H1 (cell line): ENCODE measurements around the gene WDR12. TPM values are rescaled to one million over a fixed set of nuclear protein-coding genes. Genes with fewer than 3 reads are reported as not detected.

ENCODE experiments used
- CTCF ChIA-PET: fragments of 300-600 bp; sonication (Branson Sonifier 250); formaldehyde crosslinking; loops from one replicate; lab custom pipeline; 2021; ENCODE audit not compliant: partially characterized antibody; lab: Charles Lee
- POLR2A ChIA-PET: fragments of 300-600 bp; sonication (Branson Sonifier 250); formaldehyde crosslinking; loops from one replicate; lab custom pipeline; 2021; ENCODE audit warnings: inconsistent platforms; ENCODE audit not compliant: partially characterized antibody; lab: Charles Lee
- DNase-seq, 2 experiments: peaks; one replicate each; pipeline versions ENCODE4 v3.0.0 to v3.0.0-alpha.2; 2010 to 2022; ENCODE audit warnings: low spot score in 2 of 2, low read depth in 1 of 2, mixed read lengths in 1 of 2
- FAIRE-seq: peaks from 2 replicates; lab custom pipeline; 2011; peaks lifted over from hg19 to GRCh38; lab: Jason Lieb, UNC
- H2AFZ ChIP-seq: 2 replicates; pipeline ENCODE4 v1.8.1; 2012; ENCODE audit warnings: low read length, inconsistent platforms
- H2AK5ac ChIP-seq: 2 replicates; pipeline ENCODE4 v1.6.1; 2013; ENCODE audit warnings: low read depth, low read length
- H2BK120ac ChIP-seq: replicated peaks from 2 replicates; pipeline ENCODE3; 2013; ENCODE audit warnings: low read depth, low read length, inconsistent platforms
- H2BK12ac ChIP-seq: 2 replicates; pipeline ENCODE4 v1.6.1; 2013; ENCODE audit warnings: low read depth, low read length
- H2BK15ac ChIP-seq: 2 replicates; pipeline ENCODE4 v1.6.1; 2013; ENCODE audit warnings: low read length
- H2BK20ac ChIP-seq: 2 replicates; pipeline ENCODE4 v1.6.1; 2013; ENCODE audit warnings: low read length
- H2BK5ac ChIP-seq: 2 replicates; pipeline ENCODE4 v1.6.1; 2013; ENCODE audit warnings: low read depth, low read length
- H3K14ac ChIP-seq: 2 replicates; pipeline ENCODE4 v1.6.1; 2013; ENCODE audit warnings: inconsistent platforms; ENCODE audit not compliant: insufficient read length
- H3K18ac ChIP-seq: 2 replicates; pipeline ENCODE4 v1.6.1; 2013; ENCODE audit warnings: low read length; ENCODE audit errors: extremely low read depth
- H3K23ac ChIP-seq: 2 replicates; pipeline ENCODE4 v1.6.1; 2013; ENCODE audit warnings: inconsistent platforms; ENCODE audit not compliant: insufficient read length
- H3K23me2 ChIP-seq: 2 replicates; pipeline ENCODE4 v1.6.1; 2013; ENCODE audit warnings: low read depth, low read length
- H3K27ac ChIP-seq: 2 replicates; pipeline ENCODE4 v1.6.1; 2011; ENCODE audit warnings: low read depth, low read length, inconsistent platforms
- H3K27me3 ChIP-seq, 4 experiments: replicated peaks in 1 of 4; 1 replicate in 1 of 4; 2 replicates in 3 of 4; pipeline versions ENCODE4 v1.6.1 to v1.8.1; 2011 to 2013; ENCODE audit warnings: low read length in 3 of 4, mild to moderate bottlenecking in 3 of 4, inconsistent platforms in 2 of 4, mixed read lengths in 2 of 4, moderate library complexity in 1 of 4; ENCODE audit not compliant: control insufficient read depth in 3 of 4, insufficient read depth in 3 of 4; ENCODE audit errors: extremely low read depth in 1 of 4
- H3K36me3 ChIP-seq, 4 experiments: 2 replicates each; pipeline versions ENCODE4 v1.6.1 to v1.8.1; 2011 to 2013; ENCODE audit warnings: mild to moderate bottlenecking in 4 of 4, low read length in 3 of 4, moderate library complexity in 2 of 4, control low read depth in 1 of 4, inconsistent platforms in 1 of 4; ENCODE audit not compliant: insufficient read depth in 4 of 4, control insufficient read depth in 2 of 4
- H3K4ac ChIP-seq: replicated peaks from 2 replicates; pipeline ENCODE3; 2013; ENCODE audit warnings: low read length, low read depth, mixed read lengths, inconsistent platforms; ENCODE audit not compliant: insufficient read length
- H3K4me1 ChIP-seq, 4 experiments: replicated peaks in 1 of 4; 1 replicate in 1 of 4; 2 replicates in 3 of 4; pipeline versions ENCODE4 v1.6.1 to v1.8.1; 2011 to 2013; ENCODE audit warnings: low read length in 3 of 4, inconsistent platforms in 2 of 4, mixed read lengths in 1 of 4; ENCODE audit not compliant: insufficient read depth in 4 of 4, control insufficient read depth in 3 of 4
- H3K4me2 ChIP-seq, 2 experiments: 2 replicates each; pipeline versions ENCODE4 v1.6.1 to v1.8.1; 2011 to 2013; ENCODE audit warnings: low read depth in 2 of 2, low read length in 2 of 2, control low read depth in 1 of 2, inconsistent platforms in 1 of 2, mild to moderate bottlenecking in 1 of 2; ENCODE audit not compliant: insufficient read depth in 1 of 2
- H3K4me3 ChIP-seq, 4 experiments: fragments of 200-600, 300-600 bp in 1 of 4; sonication (generic), shearing (Covaris generic), sonication (Bioruptor Twin) in 1 of 4; 2 replicates each; pipeline versions ENCODE4 v1.5.1 to v1.8.1; 2011 to 2016; ENCODE audit warnings: low read length in 4 of 4, low read depth in 3 of 4, control low read depth in 2 of 4, inconsistent platforms in 2 of 4, mild to moderate bottlenecking in 2 of 4, mixed read lengths in 1 of 4, moderate library complexity in 1 of 4; ENCODE audit not compliant: insufficient read depth in 2 of 4; ENCODE audit errors: extremely low read depth in 1 of 4
- H3K56ac ChIP-seq: replicated peaks from 2 replicates; pipeline ENCODE3; 2013; ENCODE audit warnings: low read depth, mild to moderate bottlenecking, mixed read lengths, low read length, inconsistent platforms; ENCODE audit not compliant: insufficient read length
- H3K79me1 ChIP-seq: 2 replicates; pipeline ENCODE4 v1.6.1; 2013; ENCODE audit warnings: low read depth, low read length, control low read depth
- H3K79me2 ChIP-seq, 2 experiments: 2 replicates each; pipeline versions ENCODE4 v1.6.1 to v1.8.1; 2012 to 2013; ENCODE audit warnings: low read length in 2 of 2, mild to moderate bottlenecking in 2 of 2, inconsistent platforms in 1 of 2; ENCODE audit not compliant: insufficient read depth in 2 of 2, control insufficient read depth in 1 of 2
- H3K9ac ChIP-seq, 4 experiments: replicated peaks in 1 of 4; 1 replicate in 1 of 4; 2 replicates in 3 of 4; pipeline versions ENCODE4 v1.6.1 to v1.8.1; 2011 to 2013; ENCODE audit warnings: low read depth in 3 of 4, low read length in 3 of 4, control low read depth in 2 of 4, mild to moderate bottlenecking in 2 of 4, moderate library complexity in 2 of 4, inconsistent platforms in 1 of 4; ENCODE audit errors: extremely low read depth in 1 of 4
- H3K9me3 ChIP-seq, 2 experiments: 2 replicates each; pipeline versions ENCODE4 v1.6.1 to v1.8.1; 2012 to 2013; ENCODE audit warnings: mild to moderate bottlenecking in 2 of 2, moderate library complexity in 2 of 2, control low read depth in 1 of 2, inconsistent platforms in 1 of 2, low read depth in 1 of 2, low read length in 1 of 2, mixed read lengths in 1 of 2; ENCODE audit not compliant: insufficient read depth in 2 of 2
- H4K20me1 ChIP-seq, 2 experiments: replicated peaks in 1 of 2; 2 replicates each; pipeline versions ENCODE3 to v1.8.1; 2011 to 2013; ENCODE audit warnings: inconsistent platforms in 2 of 2, low read length in 2 of 2, mild to moderate bottlenecking in 1 of 2; ENCODE audit not compliant: insufficient read depth in 2 of 2, control insufficient read depth in 1 of 2
- H4K5ac ChIP-seq: 2 replicates; pipeline ENCODE4 v1.6.1; 2013; ENCODE audit warnings: low read length, low read depth, mixed read lengths, inconsistent platforms; ENCODE audit not compliant: insufficient read length
- H4K8ac ChIP-seq: 2 replicates; pipeline ENCODE4 v1.8.0; 2013; ENCODE audit warnings: mild to moderate bottlenecking, moderate library complexity, low read length, inconsistent platforms; ENCODE audit not compliant: insufficient read depth; ENCODE audit errors: extremely low read depth
- H4K91ac ChIP-seq: replicated peaks from 2 replicates; pipeline ENCODE3; 2013; ENCODE audit warnings: low read length, mixed read lengths, inconsistent platforms; ENCODE audit not compliant: insufficient read length
- CHD1 ChIP-seq: IDR thresholded peaks from 2 replicates; pipeline ENCODE4 v1.6.1; 2012; ENCODE audit warnings: low read depth, low read length, improper control_type of control experiment
- CREB1 ChIP-seq: IDR thresholded peaks from 2 replicates; pipeline ENCODE4 v1.6.1; 2012; ENCODE audit warnings: inconsistent platforms
- E2F6 ChIP-seq: IDR thresholded peaks from 2 replicates; pipeline ENCODE4 v1.6.1; 2012; ENCODE audit warnings: inconsistent platforms
- MAX ChIP-seq: IDR thresholded peaks from 2 replicates; pipeline ENCODE4 v1.6.1; 2012; ENCODE audit warnings: inconsistent platforms
- RBBP5 ChIP-seq: IDR thresholded peaks from 2 replicates; pipeline ENCODE4 v1.7.1; 2012; ENCODE audit warnings: low read depth, mild to moderate bottlenecking, inconsistent platforms, low read length, moderate library complexity, borderline replicate concordance
- RNF2 ChIP-seq: fragments of 200-900, 300-1000 bp; sonication (generic); IDR thresholded peaks from 2 replicates; pipeline ENCODE4 v1.7.1; 2016; ENCODE audit warnings: borderline replicate concordance, low read depth, mild to moderate bottlenecking, antibody characterized with exemption, low read length; ENCODE audit not compliant: poor library complexity, severe bottlenecking; ENCODE audit errors: missing control alignments
- SIX5 ChIP-seq: IDR thresholded peaks from 2 replicates; pipeline ENCODE4 v1.6.1; 2011; ENCODE audit warnings: mild to moderate bottlenecking, low read depth, low read length
- TAF7 ChIP-seq: optimal IDR thresholded peaks from 2 replicates; pipeline ENCODE3; 2011; ENCODE audit warnings: low read depth, mild to moderate bottlenecking, inconsistent platforms, low read length, moderate library complexity, borderline replicate concordance
- TCF12 ChIP-seq: IDR thresholded peaks from 2 replicates; pipeline ENCODE4 v1.6.1; 2011; ENCODE audit warnings: low read depth, mild to moderate bottlenecking, low read length
- WGBS, 2 experiments: shearing (Covaris generic) in 1 of 2; methylation state at CpG; one replicate each; pipeline versions ENCODE4 v1.1.6 to v1.1.7; 2013 to 2015; ENCODE audit warnings: low lambda C conversion rate in 2 of 2, mixed read lengths in 2 of 2, inconsistent platforms in 1 of 2, low coverage in 1 of 2, missing lambda C conversion rate in 1 of 2; ENCODE audit not compliant: insufficient replicate concordance in 2 of 2, insufficient coverage in 1 of 2, insufficient read length in 1 of 2; ENCODE audit errors: extremely low coverage in 1 of 2, missing lambda C conversion rate in 1 of 2; 5-methylcytosine and 5-hydroxymethylcytosine counted together
- polyA plus RNA-seq, 7 experiments: library from polyadenylated mRNA; depleted of rRNA in 3 of 7; stranded (reverse) in 5 of 7; unstranded in 2 of 7; fragments of >200 nt in 5 of 7; fragments of 200-250 nt in 2 of 7; gene quantifications; 1 replicate in 5 of 7; 2 replicates in 1 of 7; 4 replicates in 1 of 7; pipeline versions ENCODE4 v1.2.1 to v1.2.3, GENCODE V29; 2011 to 2013; ENCODE audit warnings: missing spikeins in 2 of 7, mixed read lengths in 2 of 7
- total RNA-seq: library from RNA; stranded (reverse); fragmentation: NEBNext Ultra II Directional; extraction: Animal tissue kit (Norgen Biotek cat#: 25700); gene quantifications from 2 replicates; pipeline ENCODE4 v1.2.1, GENCODE V29; 2021

WDR12 gene
- total and polyA plus RNA-seq, 2 of the 8 experiments (the other 6 are each of a cell fraction or from before 2014, with no cell fraction given) = 25.0 to 183 TPM

- H2AFZ ChIP-seq = no peak overlapping the region
- no peak overlapping the region for H2AK5ac ChIP-seq
- no peaks in the 10 kb centered on the region for H3K79me2 ChIP-seq
- no peak overlapping the region for H2BK120ac ChIP-seq
- no peak overlapping the region for H4K91ac ChIP-seq
- H3K27ac ChIP-seq = no peak overlapping the region
- FAIRE-seq (no peak), DNase-seq (no peak)
- H3K4me1 ChIP-seq = no peaks in the 10 kb centered on the region
- H3K4ac ChIP-seq = no peak overlapping the region
- H3K4me2 ChIP-seq = no peak overlapping the region
- H3K18ac ChIP-seq = no peak overlapping the region
- no peak overlapping the region for H2BK15ac ChIP-seq
- H2BK12ac ChIP-seq = no peak overlapping the region
- 98% methylated on average over 6 of the region's 6 CpGs; no CpG with 5 or more reads in 1 of the 2 experiments for WGBS, 2 experiments
- H3K23me2 ChIP-seq = peaks cover 2% of the 10 kb centered on the region; the same call in 1 of the 2 replicates
- H3K27me3 ChIP-seq = no peaks in the 10 kb centered on the region
- H3K23ac ChIP-seq = no peak overlapping the region
- ChIA-PET CTCF (no interaction called here), POLR2A (no interaction called here)
- no peak overlapping the region for H2BK20ac ChIP-seq
- no peak overlapping the region for H3K9ac ChIP-seq
- TF ChIP-seq CHD1 (no peak), E2F6 (peak; percentile 91), CREB1 (no peak), SIX5 (no peak), TCF12 (no peak), RNF2 (no peak), RBBP5 (no peak), MAX (no peak; the same call in 1 of the 2 replicates), TAF7 (no peak)
- no peaks in the 10 kb centered on the region for H3K79me1 ChIP-seq
- H3K56ac ChIP-seq = no peak overlapping the region
- H3K9me3 ChIP-seq = no peaks in the 10 kb centered on the region
- H3K36me3 ChIP-seq = no peaks in the 10 kb centered on the region
- no peak overlapping the region for H3K4me3 ChIP-seq
- H3K14ac ChIP-seq = no peak overlapping the region
- no peaks in the 10 kb centered on the region for H4K20me1 ChIP-seq
- no peak overlapping the region for H2BK5ac ChIP-seq
- no peak overlapping the region for H4K8ac ChIP-seq
- no peak overlapping the region for H4K5ac ChIP-seq
Observed at GRCh38 chr2:202960524-202960923, 49.1 kb upstream of the WDR12 start.
